Gastroesophageal sphincter (tissue), 4 donors: ENCODE data around the gene ZDHHC16. TPM values are rescaled to one million over a fixed set of nuclear protein-coding genes. Genes with fewer than 3 reads are reported as not detected.
A peak's percentile ranks its signal among the peaks of the same experiment; 100 is the strongest.
"Not testable (repeated sequence)": the region's sequence is repeated elsewhere in the genome, so short reads cannot be mapped to it uniquely, and the experiment has no call there.

Experiments used
- ATAC-seq: fragments of 150-250 bp; one replicate; pipeline ENCODE4 v1.9.1; 2016; ENCODE audit warnings: mild to moderate bottlenecking, moderate library complexity
- H3K27ac ChIP-seq, 4 donors: fragments of 200-600 bp; sonication (generic) in 3 of 4; 1 replicate in 3 of 4; 2 replicates in 1 of 4; pipeline ENCODE4 v1.5.1; 2016 to 2019
- H3K27me3 ChIP-seq: fragments of 200-600 bp; sonication (generic); one replicate; pipeline ENCODE4 v1.5.1; 2019
- H3K36me3 ChIP-seq, 2 donors: fragments of 200-600 bp; sonication (generic); one replicate each; pipeline ENCODE4 v1.5.1; 2019; ENCODE audit warnings: control low read depth in 1 of 2
- H3K4me1 ChIP-seq, 3 donors: fragments of 200-600 bp; sonication (generic); 1 replicate in 2 of 3; 2 replicates in 1 of 3; pipeline ENCODE4 v1.5.1; 2016 to 2019; ENCODE audit warnings: control low read depth in 2 of 3
- H3K4me3 ChIP-seq, 2 donors: fragments of 200-600 bp; sonication (generic); one replicate each; pipeline ENCODE4 v1.5.1; 2019; ENCODE audit warnings: mild to moderate bottlenecking in 1 of 2, moderate library complexity in 1 of 2
- H3K9me3 ChIP-seq, 3 donors: fragments of 200-600 bp; sonication (generic); one replicate each; pipeline ENCODE4 v1.5.1; 2017 to 2019; ENCODE audit warnings: control low read depth in 2 of 3
- CTCF ChIP-seq, 4 experiments: fragments of 200-600 bp in 2 of 4; fragments of 450-650 bp in 2 of 4; sonication (generic) in 1 of 4; IDR thresholded peaks; one replicate each; pipeline ENCODE4 v1.5.1; 2017 to 2019; ENCODE audit warnings: antibody characterized with exemption in 4 of 4, mild to moderate bottlenecking in 2 of 4, moderate library complexity in 2 of 4
- EP300 ChIP-seq: sonication (generic); formaldehyde crosslinking; IDR thresholded peaks from one replicate; pipeline ENCODE4 v1.6.1; 2017; ENCODE audit warnings: antibody characterized with exemption, mild to moderate bottlenecking
- POLR2A ChIP-seq, 2 donors: fragments of 450-650 bp; IDR thresholded peaks; one replicate each; pipeline ENCODE4 v1.6.1; 2017; ENCODE audit warnings: antibody characterized with exemption in 2 of 2, mild to moderate bottlenecking in 2 of 2, moderate library complexity in 1 of 2
- POLR2AphosphoS5 ChIP-seq: sonication (generic); formaldehyde crosslinking; IDR thresholded peaks from one replicate; pipeline ENCODE4 v1.6.1; 2017; ENCODE audit warnings: antibody characterized with exemption
- WGBS, 2 donors: methylation state at CpG; one replicate each; pipeline ENCODE4 v1.1.5; 2018; ENCODE audit warnings: low coverage in 1 of 2; 5-methylcytosine and 5-hydroxymethylcytosine counted together
- total RNA-seq, 4 donors: library from RNA; depleted of rRNA; stranded (reverse); fragments of >200 nt; gene quantifications; one replicate each; pipeline ENCODE4 v1.1.0, GENCODE V29; 2016

The ZDHHC16 gene
- total RNA-seq, 4 donors from 2014 or later, result 22.3 to 31.6 (median 25.3) TPM

GRCh38 chr10:97404044-97404443 is 41.9 kb upstream of the ZDHHC16 start:
- H3K4me3 ChIP-seq, result no peak overlapping the region
- no peaks in the 10 kb centered on the region for H3K36me3 ChIP-seq
- TF ChIP-seq POLR2AphosphoS5, result no peak
- TF ChIP-seq POLR2A (IDR thresholded peaks at IDR 0.05), result no peak
- no peak for TF ChIP-seq CTCF (IDR thresholded peaks at IDR 0.05)
- TF ChIP-seq EP300, result no peak
- H3K4me1 ChIP-seq, result peaks cover 0 to 31% (median 8%) of the 10 kb centered on the region in 3 donors
- ATAC-seq, result no peak
- no peaks in the 10 kb centered on the region for H3K9me3 ChIP-seq
- H3K27ac ChIP-seq, result no peak overlapping the region
- H3K27me3 ChIP-seq, result no peaks in the 10 kb centered on the region

GRCh38 chr10:97406064-97406463 is 39.9 kb upstream of the ZDHHC16 start:
- no peaks in the 10 kb centered on the region for H3K9me3 ChIP-seq
- H3K27ac ChIP-seq, result no peak overlapping the region
- no peaks in the 10 kb centered on the region for H3K27me3 ChIP-seq
- 75 to 84% methylated on average over 3 of the region's 3 CpGs for WGBS, 2 donors
- no peak for TF ChIP-seq POLR2AphosphoS5
- no peak for TF ChIP-seq POLR2A (IDR thresholded peaks at IDR 0.05)
- TF ChIP-seq EP300, result no peak
- no peak for TF ChIP-seq CTCF (IDR thresholded peaks at IDR 0.05)
- no peak for ATAC-seq
- no peak overlapping the region for H3K4me3 ChIP-seq
- no peaks in the 10 kb centered on the region for H3K36me3 ChIP-seq
- H3K4me1 ChIP-seq, result peaks cover 0 to 17% (median 0%) of the 10 kb centered on the region in 3 donors

- H3K9me3 ChIP-seq, H3K27me3 ChIP-seq, ATAC-seq, H3K4me3 ChIP-seq, H3K36me3 ChIP-seq: not testable (repeated sequence)
- 84% methylated on average over 2 to 5 of the region's 7 CpGs for WGBS, 2 donors
- Histone ChIP-seq H3K4me1 (peaks cover 0 to 14% (median 0%) of the 10 kb centered on the region in 3 donors), H3K27ac (peak overlapping the region in 1 of 4 donors; percentile 15)
Measured at GRCh38 chr10:97406483-97406882, 39.5 kb upstream of the ZDHHC16 start.

GRCh38 chr10:97407211-97407951 is 38.6 kb upstream of the ZDHHC16 start:
- peak; percentile 87 for ATAC-seq
- H3K27me3 ChIP-seq, result no peaks in the 10 kb centered on the region
- H3K27ac ChIP-seq, result peak overlapping the region in 1 of 4 donors; percentile 15
- TF ChIP-seq POLR2A (IDR thresholded peaks at IDR 0.05) (no peak), CTCF (IDR thresholded peaks at IDR 0.05) (peak; percentile 72 to 82 (median 76))
- H3K4me3 ChIP-seq, result no peak overlapping the region
- H3K36me3 ChIP-seq, result no peaks in the 10 kb centered on the region
- H3K9me3 ChIP-seq, result no peaks in the 10 kb centered on the region
- peaks cover 0 to 12% (median 0%) of the 10 kb centered on the region in 3 donors for H3K4me1 ChIP-seq
- WGBS, 2 donors, result 1 to 5% methylated on average over 7 to 8 of the region's 10 CpGs

GRCh38 chr10:97407952-97408248 is 38.1 kb upstream of the ZDHHC16 start:
- H3K4me1 ChIP-seq, result peaks cover 0 to 12% (median 0%) of the 10 kb centered on the region in 3 donors
- no peaks in the 10 kb centered on the region for H3K27me3 ChIP-seq
- 75 to 96% methylated on average over 2 of the region's 2 CpGs for WGBS, 2 donors
- no peak for TF ChIP-seq CTCF (IDR thresholded peaks at IDR 0.05)
- TF ChIP-seq EP300, result no peak
- H3K27ac ChIP-seq, result no peak overlapping the region
- no peaks in the 10 kb centered on the region for H3K36me3 ChIP-seq
- H3K9me3 ChIP-seq, result no peaks in the 10 kb centered on the region
- no peak overlapping the region for H3K4me3 ChIP-seq
- no peak for ATAC-seq
